ENCODE data around the gene LEF1.
A peak's percentile ranks its signal among the peaks of the same experiment; 100 is the strongest.

Gene LEF1

GRCh38 chr4:108172753-108173598 lies 4.2 kb upstream of the LEF1 start:
- H3K4me3 ChIP-seq (ENCODE audit: control insufficient read depth, low read depth, low read length) = peak overlapping the region; percentile 32
- TF ChIP-seq CTCF (IDR thresholded peaks at IDR 0.05; ENCODE audit: control insufficient read depth, insufficient read depth, low read depth, low read length, missing control alignments) = no peak
- no peak for DNase-seq (ENCODE audit: low read depth)

- no peak for TF ChIP-seq CTCF (IDR thresholded peaks at IDR 0.05; ENCODE audit: control insufficient read depth, insufficient read depth, low read depth, low read length, missing control alignments)
- H3K4me3 ChIP-seq (ENCODE audit: control insufficient read depth, low read depth, low read length) = no peak overlapping the region
- DNase-seq (ENCODE audit: low read depth) = no peak
These were observed 3.6 kb upstream of the LEF1 start for GRCh38 chr4:108172231-108172752.

- no peak overlapping the region for H3K4me3 ChIP-seq (ENCODE audit: control insufficient read depth, low read depth, low read length)
- no peak for TF ChIP-seq CTCF (IDR thresholded peaks at IDR 0.05; ENCODE audit: control insufficient read depth, insufficient read depth, low read depth, low read length, missing control alignments)
- no peak for DNase-seq (ENCODE audit: low read depth)
These were observed 2.9 kb upstream of the LEF1 start for GRCh38 chr4:108171339-108172230.

GRCh38 chr4:108170631-108171338 lies 2.1 kb upstream of the LEF1 start:
- no peak overlapping the region for H3K4me3 ChIP-seq (ENCODE audit: control insufficient read depth, low read depth, low read length)
- TF ChIP-seq CTCF (IDR thresholded peaks at IDR 0.05; ENCODE audit: control insufficient read depth, insufficient read depth, low read depth, low read length, missing control alignments) = no peak
- no peak for DNase-seq (ENCODE audit: low read depth)

- H3K4me3 ChIP-seq (ENCODE audit: control insufficient read depth, low read depth, low read length) = no peak overlapping the region
- TF ChIP-seq CTCF (IDR thresholded peaks at IDR 0.05; ENCODE audit: control insufficient read depth, insufficient read depth, low read depth, low read length, missing control alignments) = no peak
- no peak for DNase-seq (ENCODE audit: low read depth)
These were observed 932 bp upstream of the LEF1 start for GRCh38 chr4:108169664-108170063.

GRCh38 chr4:108168160-108168670 lies 517 bp downstream of the LEF1 start:
- DNase-seq (ENCODE audit: low read depth) = no peak
- peak overlapping the region; percentile 49 for H3K4me3 ChIP-seq (ENCODE audit: control insufficient read depth, low read depth, low read length)
- no peak for TF ChIP-seq CTCF (IDR thresholded peaks at IDR 0.05; ENCODE audit: control insufficient read depth, insufficient read depth, low read depth, low read length, missing control alignments)
